ENCODE results near the gene KRTAP20-4.

KRTAP20-4 gene

DNA sequence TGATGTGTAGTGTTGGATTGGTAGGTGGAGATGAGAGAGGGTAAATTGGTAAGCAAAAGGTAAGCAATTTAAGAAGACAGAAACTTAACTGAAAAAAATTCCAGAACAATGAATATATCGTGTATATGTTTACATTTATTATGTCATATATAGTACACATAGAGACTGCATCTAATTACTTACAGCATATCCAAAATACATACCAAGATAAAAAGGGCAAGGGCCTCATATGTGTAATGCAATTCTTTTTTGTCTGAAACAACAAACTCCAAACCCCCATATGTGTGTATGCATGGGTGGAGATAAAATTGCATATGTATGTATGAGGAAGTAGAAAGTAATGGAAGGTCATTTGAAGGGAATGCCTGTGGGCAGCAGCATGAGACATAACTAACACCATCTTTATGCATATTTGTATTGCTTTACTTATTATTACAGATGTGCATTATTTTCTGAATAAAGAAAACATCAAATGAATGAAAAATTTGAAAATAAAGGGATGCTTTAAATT is 26.5 kb downstream of the KRTAP20-4 start:
- DNase-seq, result no peak

DNA sequence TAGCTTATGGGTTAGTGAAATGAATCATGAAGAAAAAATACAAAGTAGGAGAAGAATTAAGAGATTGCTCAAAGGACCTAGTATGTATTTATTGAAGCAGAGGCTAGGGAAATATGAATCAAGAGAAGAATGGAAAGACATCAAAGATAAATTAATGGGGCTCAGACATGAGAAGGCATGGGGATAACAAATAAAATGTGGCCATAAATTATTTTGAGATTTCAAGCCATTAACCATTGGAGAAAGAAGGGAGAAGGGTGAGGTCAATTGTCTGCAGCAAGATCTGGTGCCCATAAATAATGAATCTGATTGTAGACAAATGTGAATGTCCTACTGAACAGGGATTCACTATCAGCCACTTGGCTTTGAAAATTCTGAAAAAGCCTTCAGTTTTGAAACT is 32.5 kb downstream of the KRTAP20-4 start:
- DNase-seq, result no peak

DNA sequence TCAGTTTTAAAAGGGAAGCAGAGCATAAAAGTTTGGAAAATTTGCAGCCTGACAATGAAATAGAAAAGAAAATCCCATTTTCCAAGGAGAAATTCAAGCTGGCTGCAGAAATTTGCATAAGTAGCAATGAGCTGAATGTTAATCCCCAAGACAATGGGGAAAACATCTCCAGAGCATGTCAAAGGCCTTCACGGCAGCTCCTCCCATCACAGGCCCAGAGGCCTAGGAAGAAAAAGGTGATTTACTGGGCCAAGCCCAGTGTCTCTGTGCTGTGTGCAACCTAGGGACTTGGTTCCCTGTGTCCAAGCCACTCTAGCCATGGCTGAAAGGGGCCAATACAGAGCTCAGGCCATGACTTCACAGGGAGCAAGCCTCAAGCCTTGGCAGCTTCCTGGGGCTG is 48.3 kb downstream of the KRTAP20-4 start:
- DNase-seq, result no peak

Measured in anterior cingulate cortex (tissue), 58 donors.